NAMALWA (cell line): ENCODE measurements around the gene ACACB.

Experiments used
- DNase-seq: peaks from one replicate; pipeline ENCODE4 v3.0.0-alpha.2; 2015; ENCODE audit warnings: low spot score

The ACACB gene

DNA sequence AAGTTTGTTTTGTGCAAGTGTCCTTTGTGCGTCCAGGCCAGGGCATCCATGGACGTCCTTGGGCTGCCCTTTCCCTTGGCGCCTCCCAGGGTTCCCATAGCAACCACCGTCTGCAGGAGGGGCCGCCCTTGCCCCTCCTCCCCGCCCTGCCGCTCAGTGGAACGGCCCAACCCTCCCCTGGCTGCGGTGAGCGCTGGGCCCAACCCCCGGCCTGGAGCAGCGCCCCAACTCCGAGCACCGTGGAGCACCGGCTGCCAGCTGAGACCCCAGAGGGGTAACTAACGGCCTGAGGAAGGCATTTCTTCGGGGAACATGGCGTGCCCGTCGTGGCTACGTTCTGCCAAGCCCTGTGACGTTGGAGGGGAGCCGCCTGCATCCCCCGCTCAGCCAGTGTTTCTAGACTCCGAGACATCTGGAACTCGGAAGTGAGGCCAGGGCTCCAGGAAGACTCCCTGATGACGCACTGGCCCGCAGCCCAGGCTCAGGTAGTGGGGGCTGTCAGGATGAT, 5.3 kb upstream of the ACACB start:
- no peak for DNase-seq

DNA sequence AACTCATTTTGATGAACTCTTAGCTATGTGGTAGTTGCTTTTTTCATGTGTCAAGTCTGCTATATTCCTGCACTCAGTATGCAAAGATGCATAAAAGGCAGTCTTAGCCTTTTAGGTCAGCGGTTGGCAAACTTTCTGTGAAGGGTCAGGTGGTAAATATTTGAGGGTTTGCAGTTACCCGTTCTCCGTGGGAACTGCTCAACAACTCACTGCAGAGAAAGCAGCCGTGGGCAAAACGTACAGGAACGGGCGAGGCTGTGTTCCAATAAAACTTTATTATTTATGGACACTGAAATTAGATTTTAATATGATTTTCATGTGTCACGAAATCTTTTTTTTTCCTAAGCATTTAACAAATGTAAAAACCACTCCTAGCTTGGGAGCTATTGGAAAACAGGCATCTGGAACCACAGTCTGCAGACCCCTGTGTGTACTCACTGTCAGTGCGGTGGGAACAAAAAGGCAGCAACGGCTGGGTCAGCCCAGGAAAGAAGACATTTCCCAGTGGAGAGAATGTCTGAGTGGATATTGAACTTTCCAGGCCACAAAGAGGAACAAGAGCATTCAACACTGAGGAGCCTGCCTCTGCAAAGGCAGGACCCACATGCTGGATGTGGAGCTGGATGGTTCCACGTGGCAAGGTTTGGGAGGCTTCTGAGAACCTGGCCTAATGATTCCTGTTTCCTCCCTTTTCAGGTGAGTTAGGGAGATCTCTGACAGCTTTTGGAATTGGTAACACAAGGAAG, 3.5 kb upstream of the ACACB start:
- no peak for DNase-seq

DNA sequence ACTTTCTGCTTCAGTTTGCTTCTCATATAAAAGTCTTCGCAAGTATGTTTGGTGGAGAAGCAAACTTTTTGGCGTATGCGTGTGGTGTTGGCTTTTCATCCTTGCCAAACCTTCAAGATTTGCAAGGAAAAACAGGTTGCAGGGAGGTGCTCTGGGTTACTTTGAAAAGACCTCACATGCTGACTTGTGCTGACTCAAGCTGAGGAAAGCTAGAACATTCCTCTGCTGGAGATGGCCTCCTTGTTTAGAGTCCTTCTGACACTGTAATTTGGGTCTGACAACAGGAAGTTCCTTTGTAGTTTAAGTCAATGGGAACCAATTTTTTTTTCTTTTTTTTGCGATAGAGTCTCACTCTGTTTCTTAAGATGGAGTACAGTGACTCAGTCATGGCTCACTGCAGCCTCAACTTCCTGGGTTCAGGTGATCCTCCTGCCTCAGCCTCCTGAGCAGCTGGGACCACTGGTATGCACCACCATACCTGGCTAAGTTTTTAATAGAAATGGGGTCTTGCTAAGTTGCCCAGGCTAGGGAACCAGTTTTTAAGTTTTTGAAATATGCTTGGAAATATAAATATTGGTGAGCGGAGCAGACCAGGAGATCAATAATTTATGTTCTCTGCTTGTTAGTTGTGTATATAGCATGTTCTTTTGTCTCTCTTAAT, 2.6 kb upstream of the ACACB start:
- DNase-seq = no peak

DNA sequence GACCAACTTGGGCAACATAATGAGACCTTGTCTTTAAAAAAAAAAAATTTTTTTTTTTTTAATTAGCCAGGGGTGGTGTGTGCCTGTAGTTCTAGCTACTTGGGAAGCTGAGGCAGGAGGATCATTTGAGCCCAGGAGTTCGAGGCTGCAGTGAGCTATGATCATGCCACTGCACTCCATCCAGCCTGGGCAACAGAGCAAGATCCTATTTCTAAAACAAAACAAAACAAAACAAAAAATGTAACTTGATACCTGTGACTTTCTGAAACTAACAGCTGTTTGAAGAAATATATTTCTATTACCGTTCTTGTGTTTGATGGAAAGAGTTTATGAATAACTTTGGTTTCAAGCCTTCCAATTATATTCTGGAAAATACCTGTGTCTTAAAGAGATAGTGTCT, 1.7 kb upstream of the ACACB start:
- DNase-seq = no peak

DNA sequence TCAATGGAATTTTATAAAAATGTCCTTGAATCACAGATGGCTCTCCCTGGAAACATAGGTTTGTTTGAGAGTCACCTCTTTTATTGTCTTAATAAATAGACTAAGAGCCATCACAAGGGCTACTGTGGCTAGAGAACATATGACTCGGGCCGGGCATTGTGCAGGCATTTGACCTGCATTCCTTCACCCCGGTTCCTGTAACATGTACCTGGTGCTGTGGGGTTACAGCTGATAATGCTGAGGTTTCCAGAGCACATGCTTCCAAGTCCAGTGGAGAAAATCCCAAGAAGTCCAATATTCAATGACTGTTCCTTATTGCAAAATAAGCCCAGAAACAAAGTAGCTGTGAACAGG, 1.0 kb upstream of the ACACB start:
- DNase-seq = no peak

DNA sequence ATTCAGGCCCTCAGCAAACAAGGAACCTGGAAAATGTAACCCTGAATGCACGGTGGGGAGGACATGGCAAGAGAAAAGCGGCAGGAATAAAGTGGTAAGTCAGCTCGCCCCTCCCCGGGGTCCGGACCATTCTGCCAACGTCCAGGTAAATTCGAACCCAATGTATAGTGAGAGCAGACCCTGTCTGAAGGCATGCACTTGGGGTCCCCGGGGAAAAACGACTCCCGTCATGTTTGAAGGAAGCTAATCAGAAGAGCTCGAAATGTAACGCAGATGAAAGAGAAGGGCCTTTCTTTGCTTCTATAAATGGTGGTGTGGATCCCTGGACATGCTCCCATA, 193 bp downstream of the ACACB start:
- no peak for DNase-seq

GRCh38 chr12:109120095-109120494, 3.7 kb downstream of the ACACB start:
- no peak for DNase-seq

GRCh38 chr12:109120557-109120956, 4.2 kb downstream of the ACACB start:
- no peak for DNase-seq

GRCh38 chr12:109121346-109121880, 5.0 kb downstream of the ACACB start:
- no peak for DNase-seq

- no peak for DNase-seq
Measured at GRCh38 chr12:109124878-109125648, 8.7 kb downstream of the ACACB start.

DNA sequence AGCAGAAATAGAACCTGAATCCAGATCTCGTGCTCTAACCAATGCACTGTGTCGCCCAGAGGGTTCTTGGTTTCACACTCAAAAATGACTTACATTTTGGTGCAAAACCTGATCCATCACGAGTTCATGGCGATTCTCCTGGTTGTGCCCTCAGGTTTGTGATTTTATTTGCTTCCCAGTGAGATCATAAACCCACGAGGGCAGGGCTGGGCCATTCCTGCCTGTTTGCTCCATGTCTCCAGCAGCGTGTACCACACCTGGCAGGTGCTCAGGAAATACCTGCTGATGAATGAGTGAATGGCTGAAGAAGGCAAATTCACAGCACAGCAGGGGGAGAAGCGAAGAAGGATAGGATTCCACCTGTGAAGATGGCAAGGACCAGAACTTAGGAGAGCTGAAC, 9.4 kb downstream of the ACACB start:
- no peak for DNase-seq

DNA sequence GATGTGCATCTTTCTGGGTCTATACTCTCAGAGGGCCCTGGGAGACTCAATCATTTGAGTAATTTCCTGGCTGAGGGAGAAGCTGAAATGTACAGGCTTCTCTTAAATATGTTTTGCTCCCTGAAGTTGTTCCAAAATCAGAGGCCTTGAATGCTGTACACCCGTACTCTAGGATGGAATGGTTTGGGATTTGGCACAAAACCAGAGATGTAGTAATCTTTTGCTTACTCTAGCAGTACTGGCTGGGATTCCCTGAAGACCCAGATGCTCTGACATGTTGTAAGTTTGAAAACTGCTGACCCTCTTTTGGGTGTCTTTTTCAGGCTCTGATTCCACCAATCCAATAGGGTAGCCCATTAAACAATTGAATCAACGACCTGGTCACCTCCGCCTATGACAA, 10.4 kb downstream of the ACACB start:
- no peak for DNase-seq

DNA sequence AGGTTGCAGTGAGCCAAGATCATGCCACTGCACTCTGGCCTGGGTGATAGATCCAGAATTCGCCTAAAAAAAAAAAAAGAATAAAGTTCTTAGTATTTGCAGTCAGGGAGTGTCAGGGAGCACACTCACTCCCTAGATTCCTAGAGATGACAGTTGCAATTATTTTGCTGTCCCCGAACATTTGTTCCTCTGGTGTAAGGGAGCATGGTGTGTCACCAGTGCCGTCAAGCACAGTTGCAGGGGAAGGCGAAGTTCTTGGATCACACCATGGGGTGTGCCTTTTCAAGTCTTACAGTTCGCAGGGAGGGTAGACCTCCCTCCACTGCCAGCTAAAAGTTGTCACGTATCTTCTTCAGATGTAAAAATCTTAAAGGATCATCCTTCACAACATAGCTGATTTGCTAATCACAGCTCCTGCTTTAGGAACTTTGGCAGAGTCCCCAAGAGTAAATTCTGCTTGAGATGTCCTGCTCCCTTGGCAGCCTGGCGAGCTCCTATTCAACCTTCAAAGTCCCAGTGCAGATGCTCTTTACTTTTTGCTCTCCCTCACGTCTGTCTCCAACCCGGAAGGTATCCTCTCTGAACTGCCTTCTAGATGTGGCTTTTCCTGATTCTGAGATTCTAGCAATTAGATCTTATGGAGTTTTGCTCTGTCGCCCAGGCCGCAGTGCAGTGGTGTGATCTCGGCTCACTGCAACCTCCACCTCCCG, 11.3 kb downstream of the ACACB start:
- DNase-seq = no peak

GRCh38 chr12:109130297-109131153, 14.1 kb downstream of the ACACB start:
- DNase-seq = no peak

DNA sequence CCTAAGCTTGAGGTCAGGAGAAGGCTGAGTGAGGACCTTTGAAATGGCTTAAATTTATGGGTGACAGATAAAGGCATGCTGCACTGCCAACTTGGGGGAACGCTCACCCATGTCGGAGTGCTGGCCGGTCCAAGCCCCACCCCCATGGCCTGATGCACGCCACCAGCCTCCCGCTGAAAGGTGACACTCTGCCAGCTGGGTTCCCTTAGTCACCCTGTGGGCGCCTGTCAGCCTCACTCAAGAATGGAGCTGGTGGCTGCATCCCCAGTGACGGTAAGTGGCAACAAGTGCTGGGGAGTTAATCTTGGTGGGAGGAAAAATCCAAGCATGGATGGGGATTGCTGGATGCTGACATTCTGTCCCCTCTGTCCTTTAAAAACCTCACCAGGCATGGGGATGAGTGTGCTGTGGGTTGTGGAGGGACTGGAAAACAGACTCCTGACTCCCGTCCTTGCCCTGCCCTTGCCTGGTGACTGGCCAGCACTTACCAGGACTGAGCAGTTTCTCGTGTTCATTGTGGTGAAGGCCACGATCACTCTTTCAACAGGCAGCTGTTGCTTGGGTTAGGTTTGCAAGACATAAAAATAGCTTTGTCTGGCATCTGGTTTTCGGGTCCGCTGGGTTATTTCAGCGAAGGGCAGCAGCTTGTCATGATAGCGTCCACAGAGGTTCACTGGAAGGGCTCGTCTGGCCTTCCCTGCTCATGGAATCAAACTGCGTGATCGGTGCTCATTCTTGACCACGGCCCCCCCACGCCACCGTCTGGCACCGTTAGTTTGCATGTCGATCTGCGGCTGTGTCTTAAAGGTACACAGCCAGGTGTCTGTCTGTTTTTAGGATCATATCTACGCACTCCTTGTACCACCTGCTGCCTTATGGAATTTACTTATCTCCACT, 15.0 kb downstream of the ACACB start:
- no peak for DNase-seq

DNA sequence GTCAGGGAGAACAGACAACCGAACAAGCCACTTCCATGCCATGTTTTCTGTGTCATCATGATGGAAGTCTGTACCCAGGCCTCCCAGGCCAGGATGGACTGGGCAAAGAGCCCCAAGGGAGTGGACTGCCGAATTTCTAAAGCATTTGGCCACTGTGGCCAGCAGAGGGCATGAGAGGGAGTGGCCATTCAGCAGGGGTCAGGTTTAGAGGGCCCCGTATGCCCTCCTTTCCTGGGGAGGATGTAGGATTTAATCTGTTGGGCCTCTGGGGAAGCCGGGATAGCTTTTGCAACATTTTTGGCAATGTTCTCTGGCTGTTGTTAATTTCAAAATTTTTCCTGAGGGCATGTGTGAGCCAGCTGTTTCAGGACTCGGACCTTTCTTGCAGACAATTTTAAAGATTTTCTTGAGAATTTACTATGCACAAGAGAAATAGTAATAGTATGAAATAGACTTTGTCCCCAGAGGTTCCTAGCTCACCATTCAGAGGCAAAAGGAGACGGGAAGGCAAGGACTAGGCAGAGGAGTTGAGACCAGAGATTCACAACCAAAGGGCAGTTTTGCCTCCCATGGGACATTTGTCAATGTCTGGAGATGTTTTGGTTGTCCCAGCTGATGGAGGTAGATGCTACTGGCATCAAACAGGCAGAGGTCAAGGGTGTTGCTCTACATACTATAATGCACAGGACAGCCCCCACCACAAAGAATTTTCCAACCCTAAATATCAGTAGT, 18.0 kb downstream of the ACACB start:
- DNase-seq = no peak

DNA sequence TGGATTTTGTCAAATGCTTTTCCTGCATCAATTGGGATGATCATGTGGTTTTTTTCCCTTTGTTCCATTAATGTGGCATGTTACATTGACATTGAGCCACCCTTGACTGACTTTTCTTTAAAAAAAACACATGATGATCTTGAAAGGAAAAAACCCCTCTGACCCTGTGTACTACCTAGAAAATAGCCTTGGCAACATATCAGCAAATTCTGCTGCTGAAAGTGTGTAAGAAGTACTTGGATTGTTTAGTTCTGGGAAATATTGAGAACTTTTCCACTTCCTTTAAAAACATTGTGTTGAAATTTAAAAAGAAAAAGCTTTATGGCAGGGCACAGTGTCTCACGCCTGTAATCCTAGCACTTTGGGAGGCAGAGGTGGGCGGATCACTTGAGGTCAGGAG, 20.7 kb downstream of the ACACB start:
- DNase-seq = no peak

GRCh38 chr12:109139360-109139759, 23.0 kb downstream of the ACACB start:
- DNase-seq = no peak

DNA sequence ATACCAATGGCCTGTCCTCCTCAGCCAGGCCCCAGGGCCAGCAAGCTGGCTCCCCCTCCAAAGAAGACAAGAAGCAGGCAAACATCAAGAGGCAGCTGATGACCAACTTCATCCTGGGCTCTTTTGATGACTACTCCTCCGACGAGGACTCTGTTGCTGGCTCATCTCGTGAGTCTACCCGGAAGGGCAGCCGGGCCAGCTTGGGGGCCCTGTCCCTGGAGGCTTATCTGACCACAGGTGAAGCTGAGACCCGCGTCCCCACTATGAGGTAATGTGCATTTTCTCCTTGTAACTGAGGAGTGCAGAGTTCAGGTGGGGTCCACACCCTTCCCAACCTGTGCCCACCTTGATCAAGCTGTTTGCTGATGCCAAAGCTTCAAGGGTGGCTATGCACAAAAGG, 23.4 kb downstream of the ACACB start:
- no peak for DNase-seq

GRCh38 chr12:109140560-109140959, 24.2 kb downstream of the ACACB start:
- no peak for DNase-seq
